ENCODE data around the gene CYB5A. TPM values are rescaled to one million over a fixed set of nuclear protein-coding genes. Genes with fewer than 3 reads are reported as not detected.

Gene CYB5A
- total RNA-seq, 1 donor from 2014 or later: 30.1 TPM

DNA sequence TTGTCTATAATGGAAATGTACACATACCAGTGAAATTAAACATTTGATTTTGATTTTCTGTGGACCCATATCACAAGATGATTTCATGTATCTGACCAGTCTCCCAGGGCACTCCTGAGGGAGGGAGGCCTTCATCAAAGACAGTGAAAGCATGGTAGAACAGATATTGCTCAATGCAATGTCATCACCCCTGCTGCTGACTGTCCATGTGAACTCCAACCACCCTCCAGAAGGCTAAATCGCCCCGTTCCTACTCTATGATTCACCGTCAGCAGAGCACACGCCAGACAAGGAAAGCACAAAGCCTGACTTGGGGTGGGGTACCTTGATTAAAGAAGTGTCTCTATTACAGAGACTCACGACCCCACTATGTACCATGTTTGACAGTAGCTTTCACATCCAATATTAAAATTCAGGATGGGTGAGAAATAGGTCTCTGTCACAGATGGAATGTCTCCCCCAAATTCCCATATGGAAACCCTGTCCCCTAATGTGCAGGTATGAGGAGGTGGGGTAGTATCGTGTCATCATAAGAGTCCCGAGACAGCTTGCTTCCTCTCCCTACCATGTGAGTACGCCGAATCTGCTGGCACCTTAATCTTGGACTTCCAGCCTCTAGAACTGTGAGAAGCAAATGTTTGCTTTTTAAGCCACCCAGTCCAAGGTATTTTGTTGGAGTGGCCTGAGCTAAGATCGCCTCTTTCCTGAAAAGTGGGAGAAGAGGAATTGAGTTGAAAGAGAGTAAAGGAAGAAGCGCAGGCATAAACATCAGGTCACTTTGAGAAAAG, 42.4 kb downstream of the CYB5A start:
- H3K4me1 Mint-ChIP-seq (ENCODE audit: low read depth): peaks cover 7% of the 10 kb centered on the region
- DNase-seq (ENCODE audit: low spot score): no peak
- H3K9me3 Mint-ChIP-seq (ENCODE audit: low read depth): no peaks in the 10 kb centered on the region
- no peak for TF ChIP-seq CTCF (IDR thresholded peaks at IDR 0.05)
- H3K4me3 Mint-ChIP-seq (ENCODE audit: unreplicated experiment): no peak overlapping the region
- peaks cover 4% of the 10 kb centered on the region for H3K36me3 Mint-ChIP-seq (ENCODE audit: low read depth)
- no peak overlapping the region for H3K27ac Mint-ChIP-seq (ENCODE audit: unreplicated experiment)
- H3K27me3 Mint-ChIP-seq (ENCODE audit: low read depth): no peaks in the 10 kb centered on the region

DNA sequence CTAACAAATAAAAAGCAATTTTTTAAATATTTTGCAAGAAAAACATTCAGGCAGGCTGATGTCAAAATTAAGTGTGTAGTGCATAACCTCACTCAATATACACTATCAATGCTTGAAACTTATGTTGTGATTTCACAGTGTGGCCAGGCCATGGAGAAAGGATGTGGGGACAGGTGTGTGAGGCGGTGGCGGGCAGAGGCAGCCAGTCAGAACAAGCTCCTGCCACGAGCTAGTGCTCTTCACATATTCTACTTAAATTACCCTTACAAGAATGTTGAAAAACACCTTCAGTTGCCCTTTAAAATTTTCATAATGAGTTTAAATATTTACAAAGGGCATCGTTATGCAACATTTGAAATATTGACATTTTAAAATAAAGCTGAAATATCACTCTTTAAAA, 43.2 kb downstream of the CYB5A start:
- Mint-ChIP-seq H3K27ac (ENCODE audit: unreplicated experiment) (no peak overlapping the region), H3K4me3 (ENCODE audit: unreplicated experiment) (no peak overlapping the region), H3K4me1 (ENCODE audit: low read depth) (peaks cover 7% of the 10 kb centered on the region), H3K27me3 (ENCODE audit: low read depth) (no peaks in the 10 kb centered on the region), H3K36me3 (ENCODE audit: low read depth) (peaks cover 4% of the 10 kb centered on the region), H3K9me3 (ENCODE audit: low read depth) (no peaks in the 10 kb centered on the region)
- no peak for TF ChIP-seq CTCF (IDR thresholded peaks at IDR 0.05)
- DNase-seq (ENCODE audit: low spot score): no peak

- H3K27me3 Mint-ChIP-seq (ENCODE audit: low read depth): peaks cover 3% of the 10 kb centered on the region
- TF ChIP-seq CTCF (IDR thresholded peaks at IDR 0.05): no peak
- H3K36me3 Mint-ChIP-seq (ENCODE audit: low read depth): peaks cover 4% of the 10 kb centered on the region
- H3K4me1 Mint-ChIP-seq (ENCODE audit: low read depth): peaks cover 7% of the 10 kb centered on the region
- no peak overlapping the region for H3K27ac Mint-ChIP-seq (ENCODE audit: unreplicated experiment)
- DNase-seq (ENCODE audit: low spot score): no peak
- no peak overlapping the region for H3K4me3 Mint-ChIP-seq (ENCODE audit: unreplicated experiment)
- H3K9me3 Mint-ChIP-seq (ENCODE audit: low read depth): no peaks in the 10 kb centered on the region
Measured at GRCh38 chr18:74248189-74248588, 43.6 kb downstream of the CYB5A start.

GRCh38 chr18:74244554-74244953, 47.2 kb downstream of the CYB5A start:
- peaks cover 20% of the 10 kb centered on the region for H3K27me3 Mint-ChIP-seq (ENCODE audit: low read depth)
- TF ChIP-seq CTCF (IDR thresholded peaks at IDR 0.05): no peak
- no peaks in the 10 kb centered on the region for H3K36me3 Mint-ChIP-seq (ENCODE audit: low read depth)
- H3K27ac Mint-ChIP-seq (ENCODE audit: unreplicated experiment): no peak overlapping the region
- H3K9me3 Mint-ChIP-seq (ENCODE audit: low read depth): no peaks in the 10 kb centered on the region
- H3K4me1 Mint-ChIP-seq (ENCODE audit: low read depth): no peaks in the 10 kb centered on the region
- no peak overlapping the region for H3K4me3 Mint-ChIP-seq (ENCODE audit: unreplicated experiment)
- DNase-seq (ENCODE audit: low spot score): no peak

GRCh38 chr18:74243127-74243526, 48.6 kb downstream of the CYB5A start:
- Mint-ChIP-seq H3K9me3 (ENCODE audit: low read depth) (no peaks in the 10 kb centered on the region), H3K27ac (ENCODE audit: unreplicated experiment) (no peak overlapping the region), H3K4me3 (ENCODE audit: unreplicated experiment) (no peak overlapping the region), H3K27me3 (ENCODE audit: low read depth) (peaks cover 28% of the 10 kb centered on the region), H3K36me3 (ENCODE audit: low read depth) (no peaks in the 10 kb centered on the region), H3K4me1 (ENCODE audit: low read depth) (no peaks in the 10 kb centered on the region)
- no peak for DNase-seq (ENCODE audit: low spot score)
- no peak for TF ChIP-seq CTCF (IDR thresholded peaks at IDR 0.05)

Measured in chondrocyte (in vitro differentiated cells).